ENCODE data around the gene CDC7. TPM values are rescaled to one million over a fixed set of nuclear protein-coding genes. Genes with fewer than 3 reads are reported as not detected.

CDC7 gene
- total and polyA plus RNA-seq, 2 of the 13 experiments (the other 11 are each of a cell fraction or from before 2014, with no cell fraction given): 2.5 to 12.6 TPM

- DNase-seq (ENCODE audit: low spot score): no peak
- Histone ChIP-seq H3K79me2 (ENCODE audit: insufficient read depth, low read length) (no peaks in the 10 kb centered on the region), H3K4me2 (ENCODE audit: low read depth, low read length) (no peak overlapping the region), H3K9ac (ENCODE audit: insufficient read depth, low read depth, low read length) (no peak overlapping the region), H4K20me1 (ENCODE audit: insufficient read depth, low read length) (no peaks in the 10 kb centered on the region), H3K36me3 (replicated peaks in 1 of 2; ENCODE audit: control insufficient read depth in 1 of 2, insufficient read depth in 2 of 2, low read length in 2 of 2) (no peaks in the 10 kb centered on the region), H2AFZ (ENCODE audit: low read length) (no peak overlapping the region), H3K27me3 (ENCODE audit: control insufficient read depth in 1 of 2, insufficient read depth in 2 of 2, low read length in 2 of 2) (no peaks in the 10 kb centered on the region), H3K27ac (ENCODE audit: extremely low read length, insufficient read depth, low read length) (no peak overlapping the region), H3K4me1 (ENCODE audit: insufficient read depth, low read length) (no peaks in the 10 kb centered on the region), H3K9me3 (ENCODE audit: low read length) (no peaks in the 10 kb centered on the region), H3K4me3 (replicated peaks in 1 of 3; ENCODE audit: insufficient read depth in 1 of 3, low read depth in 2 of 3, low read length in 3 of 3) (no peak overlapping the region)
- FAIRE-seq: no peak
- in situ Hi-C loops (cut with HindIII; ENCODE audit: extremely low pct_ligation_motif_present, low pct_unique_long_range_greater_than_20kb) (no loop called here), intact Hi-C loops (cut with micrococcal nuclease; ENCODE audit: unreplicated experiment) (loop anchor here (10.0 kb wide), 1 partner anchor 774 kb away; the partner anchor contains the start of genes GLMN and RPAP2)
- ChIA-PET CTCF (ENCODE audit: low intra/inter-chr PET ratio, low total read pairs) (no interaction called here), POLR2A (no interaction called here)
- no peak for TF ChIP-seq CREB1 (IDR thresholded peaks at IDR 0.05)
- no peak for TF ChIP-seq CREB1 (CRISPR knock-in tag; IDR thresholded peaks at IDR 0.05)
- TF ChIP-seq POLR2AphosphoS5 (IDR thresholded peaks at IDR 0.05; ENCODE audit: low read depth, low read length): no peak
- no peak for TF ChIP-seq TCF7L2 (IDR thresholded peaks at IDR 0.05; ENCODE audit: low read depth, low read length)
- no peak for TF ChIP-seq RBFOX2 (IDR thresholded peaks at IDR 0.05; ENCODE audit: low read depth, low read length)
- TF ChIP-seq, protein P1, sequence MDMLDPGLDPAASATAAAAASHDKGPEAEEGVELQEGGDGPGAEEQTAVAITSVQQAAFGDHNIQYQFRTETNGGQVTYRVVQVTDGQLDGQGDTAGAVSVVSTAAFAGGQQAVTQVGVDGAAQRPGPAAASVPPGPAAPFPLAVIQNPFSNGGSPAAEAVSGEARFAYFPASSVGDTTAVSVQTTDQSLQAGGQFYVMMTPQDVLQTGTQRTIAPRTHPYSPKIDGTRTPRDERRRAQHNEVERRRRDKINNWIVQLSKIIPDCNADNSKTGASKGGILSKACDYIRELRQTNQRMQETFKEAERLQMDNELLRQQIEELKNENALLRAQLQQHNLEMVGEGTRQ (IDR thresholded peaks at IDR 0.05; ENCODE audit: low read depth, low read length): no peak
- TF ChIP-seq, protein P1 (CRISPR knock-in tag; IDR thresholded peaks at IDR 0.05; ENCODE audit: borderline replicate concordance): no peak
- TF ChIP-seq, protein P2, sequence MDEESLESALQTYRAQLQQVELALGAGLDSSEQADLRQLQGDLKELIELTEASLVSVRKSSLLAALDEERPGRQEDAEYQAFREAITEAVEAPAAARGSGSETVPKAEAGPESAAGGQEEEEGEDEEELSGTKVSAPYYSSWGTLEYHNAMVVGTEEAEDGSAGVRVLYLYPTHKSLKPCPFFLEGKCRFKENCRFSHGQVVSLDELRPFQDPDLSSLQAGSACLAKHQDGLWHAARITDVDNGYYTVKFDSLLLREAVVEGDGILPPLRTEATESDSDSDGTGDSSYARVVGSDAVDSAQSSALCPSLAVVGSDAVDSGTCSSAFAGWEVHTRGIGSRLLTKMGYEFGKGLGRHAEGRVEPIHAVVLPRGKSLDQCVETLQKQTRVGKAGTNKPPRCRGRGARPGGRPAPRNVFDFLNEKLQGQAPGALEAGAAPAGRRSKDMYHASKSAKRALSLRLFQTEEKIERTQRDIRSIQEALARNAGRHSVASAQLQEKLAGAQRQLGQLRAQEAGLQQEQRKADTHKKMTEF (CRISPR knock-in tag; IDR thresholded peaks at IDR 0.05): no peak
- no peak for TF ChIP-seq ZNF557 (CRISPR knock-in tag; IDR thresholded peaks at IDR 0.05)
- TF ChIP-seq MAFG (CRISPR knock-in tag; IDR thresholded peaks at IDR 0.05): no peak
- no peak for ATAC-seq
- WGBS (ENCODE audit: low lambda C conversion rate): 59% methylated on average over 2 of the region's 2 CpGs
- no TSS peak for BruUV-seq (replicated peaks)
Observed at GRCh38 chr1:91520942-91521507, 20.4 kb downstream of the CDC7 start.

Data from HepG2 (cell line).